Muscle of arm (tissue), 12 donors: ENCODE measurements around the gene ZNF420. TPM values are rescaled to one million over a fixed set of nuclear protein-coding genes. Genes with fewer than 3 reads are reported as not detected.
A peak's percentile ranks its signal among the peaks of the same experiment; 100 is the strongest.

ENCODE experiments used
- DNase-seq: peaks from one replicate; pipeline ENCODE4 v3.0.0-alpha.2; 2013
- polyA plus RNA-seq, 12 donors: library from polyadenylated mRNA; unstranded; fragments of 120-200 nt; gene quantifications; one replicate each; pipeline ENCODE4 v1.2.1, GENCODE V29; 2013; ENCODE audit not compliant: insufficient read length in 12 of 12

The ZNF420 gene
- polyA plus RNA-seq, 12 donors = 10.2 to 16.8 (median 14.3) TPM; not detected in 1

GRCh38 chr19:37128821-37129177, 50.6 kb downstream of the ZNF420 start:
- DNase-seq = no peak

GRCh38 chr19:37136111-37136510, 57.9 kb downstream of the ZNF420 start:
- DNase-seq = no peak

- no peak for DNase-seq
Measured at GRCh38 chr19:37148214-37148613, 70.0 kb downstream of the ZNF420 start.

- no peak for DNase-seq
Measured at GRCh38 chr19:37160153-37160552, 81.9 kb downstream of the ZNF420 start.

GRCh38 chr19:37165635-37166034, 87.4 kb downstream of the ZNF420 start:
- DNase-seq = no peak

GRCh38 chr19:37172368-37173366, 94.4 kb downstream of the ZNF420 start, which contains the start of gene ZNF585A:
Gene ZNF585A, minus strand, starts transcription at chr19:37172695. Its CDS starts 2,785 bp downstream, at chr19:37169910.
- peak; percentile 96 for DNase-seq

Other genes with a start within 250 kb of the ZNF420 start
- gene ZNF790, start 240.0 kb upstream of the ZNF420 start, polyA plus RNA-seq = 10 to 100 TPM in 1 of 12 donors, 1 to 10 TPM in 9, not detected in 2; 6.0 to 10.1 (median 8.0) TPM
- gene ZNF345, start 227.6 kb upstream of the ZNF420 start, polyA plus RNA-seq = 10 to 100 TPM in 3 of 12 donors, 1 to 10 TPM in 8, not detected in 1; 5.4 to 27.9 (median 8.9) TPM
- gene ZNF829, start 162.1 kb upstream of the ZNF420 start, polyA plus RNA-seq = 1 to 10 TPM in 11 of 12 donors, not detected in 1; 4.0 to 6.9 (median 4.7) TPM
- 10 to 100 TPM in 11 of 12 donors, not detected in 1; 23.1 to 56.4 (median 43.1) TPM for gene ZNF568, start 162.1 kb upstream of the ZNF420 start, polyA plus RNA-seq
- gene ZNF585A, start 94.3 kb downstream of the ZNF420 start, polyA plus RNA-seq = 10 to 100 TPM in 7 of 12 donors, 1 to 10 TPM in 4, not detected in 1; 6.7 to 20.3 (median 10.2) TPM
- 10 to 100 TPM in 6 of 12 donors, 1 to 10 TPM in 5, not detected in 1; 9.3 to 15.4 (median 10.6) TPM for gene ZNF585B, start 132.1 kb downstream of the ZNF420 start, polyA plus RNA-seq
- gene ZNF383, start 139.8 kb downstream of the ZNF420 start, polyA plus RNA-seq = 10 to 100 TPM in 9 of 12 donors, 1 to 10 TPM in 2, not detected in 1; 7.5 to 14.1 (median 11.0) TPM